GM12873 (cell line): ENCODE measurements around the gene GNAI3.

ENCODE experiments used
- CTCF ChIP-seq: IDR thresholded peaks from 2 replicates; pipeline ENCODE4 v1.5.1; 2012; ENCODE audit warnings: low read depth, mild to moderate bottlenecking, moderate library complexity, low read length, control low read depth; ENCODE audit not compliant: insufficient read depth; ENCODE audit errors: missing control alignments

GNAI3 gene

GRCh38 chr1:109569323-109569722 lies 20.9 kb downstream of the GNAI3 start:
- TF ChIP-seq CTCF: no peak

- no peak for TF ChIP-seq CTCF
These were observed 22.0 kb downstream of the GNAI3 start for GRCh38 chr1:109570414-109570813.

GRCh38 chr1:109573785-109574184 lies 25.4 kb downstream of the GNAI3 start:
- TF ChIP-seq CTCF: no peak

- no peak for TF ChIP-seq CTCF
These were observed 30.6 kb downstream of the GNAI3 start for GRCh38 chr1:109578947-109579443.

GRCh38 chr1:109579491-109579890 lies 31.1 kb downstream of the GNAI3 start:
- no peak for TF ChIP-seq CTCF

GRCh38 chr1:109582021-109582420 lies 33.6 kb downstream of the GNAI3 start:
- TF ChIP-seq CTCF: no peak

GRCh38 chr1:109584766-109585165 lies 36.4 kb downstream of the GNAI3 start:
- no peak for TF ChIP-seq CTCF
